Hepatocyte (in vitro differentiated cells): ENCODE data around the gene C19orf67. TPM values are rescaled to one million over a fixed set of nuclear protein-coding genes. Genes with fewer than 3 reads are reported as not detected.

Experiments
- DNase-seq: peaks from one replicate; pipeline ENCODE4 v3.0.0-alpha.2; 2016; ENCODE audit warnings: low spot score
- H2AFZ ChIP-seq: fragments of 200-600 bp; sonication (generic); 2 replicates; pipeline ENCODE4 v1.6.0; 2016; ENCODE audit warnings: antibody characterized with exemption, mild to moderate bottlenecking
- H3K27ac ChIP-seq: fragments of 200-600 bp; sonication (generic); 2 replicates; pipeline ENCODE4 v1.5.1; 2016; ENCODE audit warnings: mild to moderate bottlenecking
- H3K27me3 ChIP-seq: fragments of 200-600 bp; sonication (generic); 2 replicates; pipeline ENCODE4 v1.6.1; 2016
- H3K36me3 ChIP-seq: fragments of 200-600 bp; sonication (generic); replicated peaks from 2 replicates; pipeline ENCODE4 v1.5.1; 2016; ENCODE audit warnings: low read depth; ENCODE audit not compliant: insufficient read depth
- H3K4me1 ChIP-seq: fragments of 200-600 bp; sonication (generic); 2 replicates; pipeline ENCODE4 v1.5.1; 2016; ENCODE audit warnings: mild to moderate bottlenecking, moderate library complexity; ENCODE audit not compliant: insufficient read depth
- H3K4me2 ChIP-seq: fragments of 200-600 bp; sonication (generic); 2 replicates; pipeline ENCODE4 v1.6.0; 2016
- H3K4me3 ChIP-seq: fragments of 200-600 bp; sonication (generic); 2 replicates; pipeline ENCODE4 v1.5.1; 2016; ENCODE audit warnings: mild to moderate bottlenecking
- H3K79me2 ChIP-seq: fragments of 200-600 bp; sonication (generic); 2 replicates; pipeline ENCODE4 v1.6.0; 2017; ENCODE audit warnings: mild to moderate bottlenecking
- H3K9me2 ChIP-seq: fragments of 200-600 bp; sonication (generic); replicated peaks from 2 replicates; pipeline ENCODE4 v1.6.0; 2017; ENCODE audit warnings: mild to moderate bottlenecking; ENCODE audit not compliant: insufficient read depth
- H3K9me3 ChIP-seq: fragments of 200-600 bp; sonication (generic); 2 replicates; pipeline ENCODE4 v1.5.1; 2016; ENCODE audit warnings: low read depth, mild to moderate bottlenecking
- H4K20me1 ChIP-seq: fragments of 200-600 bp; sonication (generic); 2 replicates; pipeline ENCODE4 v1.6.0; 2016; ENCODE audit warnings: mild to moderate bottlenecking; ENCODE audit not compliant: insufficient read depth, poor library complexity, severe bottlenecking
- CTCF ChIP-seq: fragments of 200-600 bp; sonication (generic); IDR thresholded peaks from 2 replicates; pipeline ENCODE4 v1.5.1; 2016; ENCODE audit warnings: antibody characterized with exemption, mild to moderate bottlenecking; ENCODE audit not compliant: poor library complexity
- EZH2 ChIP-seq: fragments of 200-600 bp; sonication (generic); IDR thresholded peaks from 2 replicates; pipeline ENCODE4 v1.6.1; 2016; ENCODE audit warnings: antibody characterized with exemption, mild to moderate bottlenecking, borderline replicate concordance
- EZH2phosphoT487 ChIP-seq: fragments of 200-600 bp; sonication (generic); IDR thresholded peaks from one replicate; pipeline ENCODE4 v1.6.1; 2018; ENCODE audit warnings: antibody characterized with exemption, mild to moderate bottlenecking, low read depth, moderate library complexity; ENCODE audit not compliant: unreplicated experiment, severe bottlenecking
- WGBS: methylation state at CpG from one replicate; pipeline ENCODE4 v1.1.6; 2016; ENCODE audit warnings: low lambda C conversion rate; ENCODE audit errors: missing lambda C conversion rate; 5-methylcytosine and 5-hydroxymethylcytosine counted together
- polyA plus RNA-seq: library from polyadenylated mRNA; unstranded; fragments of >200 nt; fragmentation: Nextera tagmentation; extraction: Ambion mirVana; gene quantifications from 2 replicates; pipeline ENCODE4 v1.2.1, GENCODE V29; 2016
- total RNA-seq: library from RNA; depleted of rRNA; stranded (reverse); fragments of >200 nt; gene quantifications from 2 replicates; pipeline ENCODE4 v1.2.3, GENCODE V29; 2014

C19orf67 gene
- total and polyA plus RNA-seq, 2 experiments from 2014 or later: not detected

GRCh38 chr19:14094854-14095253, 9.3 kb upstream of the C19orf67 start:
- Histone ChIP-seq H3K9me2 (no peaks in the 10 kb centered on the region), H3K4me2 (no peak overlapping the region), H4K20me1 (no peaks in the 10 kb centered on the region), H3K79me2 (no peaks in the 10 kb centered on the region), H3K27me3 (no peaks in the 10 kb centered on the region), H3K4me1 (no peaks in the 10 kb centered on the region), H3K9me3 (no peaks in the 10 kb centered on the region), H3K36me3 (no peaks in the 10 kb centered on the region), H3K4me3 (no peak overlapping the region), H2AFZ (no peak overlapping the region), H3K27ac (no peak overlapping the region)
- no peak for TF ChIP-seq EZH2
- no peak for TF ChIP-seq EZH2phosphoT487
- no peak for TF ChIP-seq CTCF
- DNase-seq: no peak
- 94% methylated on average over 7 of the region's 7 CpGs for WGBS

GRCh38 chr19:14093117-14093823, 7.7 kb upstream of the C19orf67 start:
- Histone ChIP-seq H3K9me3 (no peaks in the 10 kb centered on the region), H2AFZ (no peak overlapping the region), H4K20me1 (peaks cover 7% of the 10 kb centered on the region), H3K4me1 (no peaks in the 10 kb centered on the region), H3K36me3 (no peaks in the 10 kb centered on the region), H3K4me3 (no peak overlapping the region), H3K4me2 (no peak overlapping the region), H3K9me2 (no peaks in the 10 kb centered on the region), H3K27me3 (no peaks in the 10 kb centered on the region), H3K27ac (no peak overlapping the region), H3K79me2 (peaks cover 6% of the 10 kb centered on the region)
- no peak for DNase-seq
- no peak for TF ChIP-seq EZH2
- TF ChIP-seq CTCF: no peak
- no peak for TF ChIP-seq EZH2phosphoT487
- 98% methylated on average over 9 of the region's 9 CpGs for WGBS

GRCh38 chr19:14091813-14092462, 6.4 kb upstream of the C19orf67 start:
- peak overlapping the region; percentile 93 for H3K4me3 ChIP-seq
- H3K9me2 ChIP-seq: no peaks in the 10 kb centered on the region
- no peak for DNase-seq
- H2AFZ ChIP-seq: peak overlapping the region; percentile 92
- TF ChIP-seq EZH2 (no peak), CTCF (no peak), EZH2phosphoT487 (no peak)
- H4K20me1 ChIP-seq: peaks cover 7% of the 10 kb centered on the region
- H3K36me3 ChIP-seq: no peaks in the 10 kb centered on the region
- no peaks in the 10 kb centered on the region for H3K4me1 ChIP-seq
- peaks cover 6% of the 10 kb centered on the region for H3K79me2 ChIP-seq
- 14% methylated on average over 12 of the region's 15 CpGs for WGBS
- H3K27me3 ChIP-seq: no peaks in the 10 kb centered on the region
- peak overlapping the region; percentile 96 for H3K4me2 ChIP-seq
- H3K27ac ChIP-seq: peak overlapping the region; percentile 98
- H3K9me3 ChIP-seq: no peaks in the 10 kb centered on the region
